HFFc6 (cell line): Measurements from ENCODE around the gene JMJD7. TPM values are rescaled to one million over a fixed set of nuclear protein-coding genes. Genes with fewer than 3 reads are reported as not detected.
A peak's percentile ranks its signal among the peaks of the same experiment; 100 is the strongest.

Experiments
- DNase-seq: peaks from one replicate; pipeline ENCODE4 v3.0.0-alpha.2; 2018
- H3K27ac Mint-ChIP-seq: 2 replicates; pipeline ENCODE4 v1.8.0; 2020; ENCODE audit warnings: mild to moderate bottlenecking, mixed read lengths
- H3K27me3 Mint-ChIP-seq: 2 replicates; pipeline ENCODE4 v1.8.0; 2021; ENCODE audit warnings: mild to moderate bottlenecking, moderate library complexity, mixed read lengths; ENCODE audit not compliant: insufficient read depth
- H3K36me3 Mint-ChIP-seq: 2 replicates; pipeline ENCODE4 v1.8.0; 2021; ENCODE audit warnings: low read depth, mixed read lengths
- H3K4me1 Mint-ChIP-seq: 2 replicates; pipeline ENCODE4 v1.8.0; 2020; ENCODE audit warnings: low read depth, mixed read lengths
- H3K4me3 Mint-ChIP-seq: 2 replicates; pipeline ENCODE4 v1.8.0; 2020; ENCODE audit warnings: mild to moderate bottlenecking, moderate library complexity, mixed read lengths
- H3K9me3 Mint-ChIP-seq: 2 replicates; pipeline ENCODE4 v1.8.0; 2020; ENCODE audit warnings: mild to moderate bottlenecking, mixed read lengths
- total RNA-seq, 6 experiments: library from RNA; stranded (reverse); fragmentation: NEBNext Ultra II Directional; extraction: Animal tissue kit (Norgen Biotek cat#: 25700); gene quantifications; 2 replicates in 1 of 6; 3 replicates in 5 of 6; pipeline ENCODE4 v1.2.3, GENCODE V29; 2021
- TF ChIP-seq, protein P1 (sequence below): fragments of 200-600 bp; sonication (generic); IDR thresholded peaks from 2 replicates; pipeline ENCODE4 v1.5.0; 2021; ENCODE audit warnings: antibody characterized with exemption, mild to moderate bottlenecking

The JMJD7 gene
- total RNA-seq, 6 experiments from 2014 or later: 4.9 to 11.0 (median 8.2) TPM

DNA sequence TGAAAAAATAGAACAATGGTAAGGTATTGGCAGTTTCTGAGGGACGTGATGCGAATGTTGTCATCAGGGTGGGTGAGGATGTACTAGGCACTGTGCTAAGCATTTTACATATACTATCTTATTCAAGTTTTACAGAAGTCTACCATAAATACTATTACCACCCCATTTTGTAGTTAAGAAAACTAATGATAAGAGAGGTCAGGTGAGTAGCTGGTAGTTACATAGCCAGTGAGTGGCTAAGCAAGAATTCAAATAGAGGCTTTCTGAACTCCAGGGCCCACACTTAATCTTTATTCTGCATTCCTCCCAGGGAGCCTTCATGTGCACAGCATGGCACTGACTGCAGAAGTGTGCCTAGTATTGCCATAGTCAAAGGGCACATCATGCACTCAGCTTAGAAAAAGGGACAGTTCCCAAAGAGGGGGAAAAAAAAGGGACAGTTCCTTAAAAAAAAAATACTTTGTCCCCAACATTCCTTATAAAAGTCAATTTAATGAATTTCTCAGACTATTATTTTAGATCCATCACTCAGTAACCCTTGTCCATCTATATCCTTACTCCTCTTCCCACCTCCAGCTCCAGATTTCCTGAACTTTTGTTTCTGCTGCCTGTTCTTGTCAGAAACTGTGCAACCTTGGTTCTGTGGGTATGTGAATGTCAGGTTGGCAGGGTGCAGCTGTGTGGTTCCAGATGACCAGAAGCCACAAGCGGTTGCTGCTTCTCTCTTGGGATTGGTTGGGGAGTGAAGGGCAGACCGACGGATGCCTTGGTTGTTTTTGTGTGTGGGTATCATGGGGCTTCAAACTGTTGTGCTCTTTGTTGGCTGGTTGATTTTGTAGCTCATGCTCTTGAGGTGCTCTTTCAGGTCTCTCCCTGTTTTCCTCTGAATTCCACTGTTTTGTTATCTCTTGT, 45.3 kb upstream of the JMJD7 start:
- TF ChIP-seq, protein P1, sequence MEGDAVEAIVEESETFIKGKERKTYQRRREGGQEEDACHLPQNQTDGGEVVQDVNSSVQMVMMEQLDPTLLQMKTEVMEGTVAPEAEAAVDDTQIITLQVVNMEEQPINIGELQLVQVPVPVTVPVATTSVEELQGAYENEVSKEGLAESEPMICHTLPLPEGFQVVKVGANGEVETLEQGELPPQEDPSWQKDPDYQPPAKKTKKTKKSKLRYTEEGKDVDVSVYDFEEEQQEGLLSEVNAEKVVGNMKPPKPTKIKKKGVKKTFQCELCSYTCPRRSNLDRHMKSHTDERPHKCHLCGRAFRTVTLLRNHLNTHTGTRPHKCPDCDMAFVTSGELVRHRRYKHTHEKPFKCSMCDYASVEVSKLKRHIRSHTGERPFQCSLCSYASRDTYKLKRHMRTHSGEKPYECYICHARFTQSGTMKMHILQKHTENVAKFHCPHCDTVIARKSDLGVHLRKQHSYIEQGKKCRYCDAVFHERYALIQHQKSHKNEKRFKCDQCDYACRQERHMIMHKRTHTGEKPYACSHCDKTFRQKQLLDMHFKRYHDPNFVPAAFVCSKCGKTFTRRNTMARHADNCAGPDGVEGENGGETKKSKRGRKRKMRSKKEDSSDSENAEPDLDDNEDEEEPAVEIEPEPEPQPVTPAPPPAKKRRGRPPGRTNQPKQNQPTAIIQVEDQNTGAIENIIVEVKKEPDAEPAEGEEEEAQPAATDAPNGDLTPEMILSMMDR: no peak
- 0 out of 2 replicates have a peak, but pooled peaks cover 5% of the 10 kb centered on the region for H3K36me3 Mint-ChIP-seq
- H3K4me3 Mint-ChIP-seq: no peak overlapping the region
- no peak for DNase-seq
- no peaks in the 10 kb centered on the region for H3K27me3 Mint-ChIP-seq
- peaks cover 55% of the 10 kb centered on the region for H3K4me1 Mint-ChIP-seq
- no peak overlapping the region for H3K27ac Mint-ChIP-seq
- H3K9me3 Mint-ChIP-seq: no peaks in the 10 kb centered on the region

DNA sequence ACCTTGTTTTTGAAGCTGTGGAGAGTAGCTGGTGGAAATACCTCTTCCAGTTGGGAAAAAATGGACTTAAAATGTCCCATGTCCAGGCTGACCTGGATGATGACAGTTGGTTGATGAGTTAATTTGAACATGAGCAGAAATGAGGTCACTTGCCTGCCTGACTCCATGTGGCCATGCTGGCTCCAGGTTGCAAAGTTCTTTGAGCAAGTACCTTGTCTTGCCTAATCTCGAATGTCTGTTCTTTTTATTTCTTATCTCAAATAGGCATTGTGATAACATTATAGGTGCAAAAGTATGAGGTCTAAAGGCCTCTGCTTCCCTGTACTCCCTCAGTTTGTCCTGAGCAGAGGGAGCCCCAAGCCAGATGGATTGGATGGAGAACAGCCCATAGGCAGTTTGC, 44.6 kb upstream of the JMJD7 start:
- Mint-ChIP-seq H3K27me3 (no peaks in the 10 kb centered on the region), H3K27ac (no peak overlapping the region)

DNA sequence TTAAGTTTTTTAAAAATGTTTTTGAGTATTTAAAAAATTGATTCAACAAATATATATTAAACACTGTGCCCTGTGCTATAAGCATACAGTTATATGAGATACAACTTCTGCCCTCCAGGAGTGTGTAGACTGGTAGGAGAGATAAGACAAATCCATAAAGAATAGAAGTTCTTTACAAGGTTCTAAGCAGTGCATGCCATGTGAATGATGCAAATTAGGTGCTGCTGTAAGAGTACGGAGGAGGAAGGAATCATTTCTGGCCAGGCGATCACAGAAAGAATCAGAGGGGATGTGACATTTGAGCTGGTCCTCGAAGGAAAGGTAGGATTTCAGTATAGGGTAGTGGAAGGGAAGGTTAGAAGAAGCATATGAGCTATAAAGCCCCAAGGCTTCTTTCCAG, 39.6 kb upstream of the JMJD7 start:
- peaks cover 53% of the 10 kb centered on the region for H3K4me1 Mint-ChIP-seq
- peaks cover 4% of the 10 kb centered on the region; the same call in 1 of the 2 replicates for H3K36me3 Mint-ChIP-seq
- H3K27me3 Mint-ChIP-seq: no peaks in the 10 kb centered on the region; the same call in 1 of the 2 replicates
- no peak overlapping the region for H3K4me3 Mint-ChIP-seq
- TF ChIP-seq, protein P1: no peak
- H3K27ac Mint-ChIP-seq: no peak overlapping the region
- no peaks in the 10 kb centered on the region for H3K9me3 Mint-ChIP-seq
- no peak for DNase-seq

More for the DNA sequence above, 44.6 kb upstream of the JMJD7 start:
- Mint-ChIP-seq H3K9me3 (no peaks in the 10 kb centered on the region), H3K4me1 (peaks cover 51% of the 10 kb centered on the region), H3K4me3 (no peak overlapping the region), H3K36me3 (0 out of 2 replicates have a peak, but pooled peaks cover 5% of the 10 kb centered on the region)
- TF ChIP-seq, protein P1: no peak
- DNase-seq: no peak

DNA sequence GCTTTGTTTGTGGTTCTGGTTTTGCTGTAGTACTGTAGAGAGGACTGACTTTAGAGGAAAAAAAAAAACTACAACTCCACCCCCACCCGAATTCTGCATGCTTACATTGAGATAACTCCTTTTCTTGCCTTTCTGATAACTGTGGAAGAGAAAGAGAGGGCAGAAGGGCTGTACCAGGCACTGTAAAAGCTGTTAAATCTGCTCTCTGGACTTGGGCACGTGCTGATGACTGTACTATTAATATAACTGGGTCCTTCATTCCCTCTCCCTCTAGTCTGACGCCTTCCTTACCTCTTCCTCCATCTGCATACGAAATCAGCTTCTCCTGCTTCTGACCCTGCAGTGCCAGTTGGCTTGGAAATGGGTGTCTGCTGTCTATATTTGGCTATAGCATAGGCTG, 38.7 kb upstream of the JMJD7 start:
- TF ChIP-seq, protein P1: no peak
- H3K4me1 Mint-ChIP-seq: peaks cover 60% of the 10 kb centered on the region
- no peaks in the 10 kb centered on the region for H3K9me3 Mint-ChIP-seq
- H3K27me3 Mint-ChIP-seq: no peaks in the 10 kb centered on the region; the same call in 1 of the 2 replicates
- H3K27ac Mint-ChIP-seq: peak overlapping the region; percentile 91
- peaks cover 4% of the 10 kb centered on the region; the same call in 1 of the 2 replicates for H3K36me3 Mint-ChIP-seq
- no peak for DNase-seq
- no peak overlapping the region for H3K4me3 Mint-ChIP-seq

DNA sequence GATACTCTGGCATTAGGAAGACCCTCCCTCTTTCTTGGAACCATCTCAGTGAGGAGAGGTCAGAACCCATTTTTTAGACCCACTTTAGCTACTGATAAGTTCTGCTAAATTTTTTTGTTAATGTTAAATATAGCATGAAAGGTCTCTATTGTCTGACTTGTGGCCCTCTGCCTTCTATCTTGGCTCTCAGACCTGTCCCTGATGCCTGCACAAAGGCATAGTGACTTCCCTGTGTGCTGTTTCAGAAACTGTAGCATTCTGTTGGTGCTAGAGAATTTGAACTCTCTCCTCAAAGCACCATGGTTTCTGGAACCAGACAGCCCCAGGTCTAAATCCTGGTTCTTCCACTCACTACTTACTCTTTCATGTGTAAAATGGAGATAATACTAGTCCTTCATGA, 38.2 kb upstream of the JMJD7 start:
- TF ChIP-seq, protein P1: no peak
- no peak overlapping the region for H3K4me3 Mint-ChIP-seq
- peaks cover 64% of the 10 kb centered on the region for H3K4me1 Mint-ChIP-seq
- H3K27me3 Mint-ChIP-seq: no peaks in the 10 kb centered on the region; the same call in 1 of the 2 replicates
- no peak for DNase-seq
- H3K36me3 Mint-ChIP-seq: peaks cover 4% of the 10 kb centered on the region; the same call in 1 of the 2 replicates
- H3K9me3 Mint-ChIP-seq: no peaks in the 10 kb centered on the region
- H3K27ac Mint-ChIP-seq: peak overlapping the region; percentile 91
